Astrocyte (in vitro differentiated cells and primary cell): ENCODE results near the gene MAP7D1. TPM values are rescaled to one million over a fixed set of nuclear protein-coding genes. Genes with fewer than 3 reads are reported as not detected.

ENCODE experiments used
- DNase-seq: peaks from one replicate; pipeline ENCODE4 v3.0.0-alpha.2; 2010; ENCODE audit warnings: low read depth
- FAIRE-seq: peaks from 2 replicates; lab custom pipeline; 2011; peaks lifted over from hg19 to GRCh38; lab: Jason Lieb, UNC
- H2AFZ ChIP-seq: 2 replicates; pipeline ENCODE4 v1.6.0; 2012; ENCODE audit warnings: low read depth, low read length, inconsistent platforms
- H3K27ac ChIP-seq: 2 replicates; pipeline ENCODE4 v1.5.1; 2011; ENCODE audit warnings: low read depth, low read length, inconsistent platforms
- H3K27me3 ChIP-seq: 2 replicates; pipeline ENCODE4 v1.6.0; 2011; ENCODE audit warnings: low read length, inconsistent platforms; ENCODE audit not compliant: insufficient read depth
- H3K36me3 ChIP-seq: 2 replicates; pipeline ENCODE4 v1.5.1; 2011; ENCODE audit warnings: low read length, inconsistent platforms; ENCODE audit not compliant: insufficient read depth
- H3K4me1 ChIP-seq: 2 replicates; pipeline ENCODE4 v1.5.1; 2011; ENCODE audit warnings: low read length, inconsistent platforms; ENCODE audit not compliant: insufficient read depth
- H3K4me2 ChIP-seq: 2 replicates; pipeline ENCODE4 v1.6.0; 2012; ENCODE audit warnings: low read length, inconsistent platforms
- H3K4me3 ChIP-seq: 2 replicates; pipeline ENCODE4 v1.5.1; 2011; ENCODE audit warnings: low read depth, mild to moderate bottlenecking, low read length, inconsistent platforms; ENCODE audit not compliant: insufficient read depth
- H3K79me2 ChIP-seq: 2 replicates; pipeline ENCODE4 v1.6.0; 2012; ENCODE audit warnings: mild to moderate bottlenecking, low read length, inconsistent platforms; ENCODE audit not compliant: insufficient read depth
- H3K9ac ChIP-seq: 2 replicates; pipeline ENCODE4 v1.6.0; 2012; ENCODE audit warnings: mild to moderate bottlenecking, low read length, inconsistent platforms
- H3K9me3 ChIP-seq: 2 replicates; pipeline ENCODE4 v1.5.1; 2012; ENCODE audit warnings: low read depth, mild to moderate bottlenecking, low read length, inconsistent platforms; ENCODE audit not compliant: insufficient read depth
- H4K20me1 ChIP-seq: 2 replicates; pipeline ENCODE4 v1.6.0; 2012; ENCODE audit warnings: low read length, inconsistent platforms; ENCODE audit not compliant: insufficient read depth
- H3K27ac Mint-ChIP-seq: one replicate; pipeline ENCODE4 v1.8.0; 2021; ENCODE audit warnings: mild to moderate bottlenecking, mixed read lengths; ENCODE audit not compliant: unreplicated experiment
- H3K27me3 Mint-ChIP-seq: one replicate; pipeline ENCODE4 v1.8.0; 2021; ENCODE audit warnings: low read depth, mixed read lengths; ENCODE audit not compliant: unreplicated experiment
- H3K36me3 Mint-ChIP-seq: one replicate; pipeline ENCODE4 v1.8.0; 2021; ENCODE audit warnings: low read depth, mixed read lengths; ENCODE audit not compliant: unreplicated experiment
- H3K4me1 Mint-ChIP-seq: one replicate; pipeline ENCODE4 v1.8.0; 2021; ENCODE audit warnings: low read depth, mixed read lengths; ENCODE audit not compliant: unreplicated experiment
- H3K4me3 Mint-ChIP-seq: one replicate; pipeline ENCODE4 v1.8.0; 2021; ENCODE audit warnings: mild to moderate bottlenecking, moderate library complexity, mixed read lengths; ENCODE audit not compliant: unreplicated experiment
- H3K9me3 Mint-ChIP-seq: one replicate; pipeline ENCODE4 v1.8.0; 2021; ENCODE audit warnings: mild to moderate bottlenecking, mixed read lengths; ENCODE audit not compliant: unreplicated experiment
- EZH2 ChIP-seq: IDR thresholded peaks from 2 replicates; pipeline ENCODE4 v1.6.1; 2012; ENCODE audit warnings: mild to moderate bottlenecking, low read length, inconsistent platforms; ENCODE audit not compliant: insufficient read depth
- total RNA-seq: library from RNA; stranded (reverse); gene quantifications from 2 replicates; pipeline ENCODE4 v1.2.1, GENCODE V29; 2021
- TF ChIP-seq, protein P1 (sequence below): IDR thresholded peaks from 2 replicates; pipeline ENCODE4 v1.5.1; 2011; ENCODE audit warnings: low read depth, mild to moderate bottlenecking, inconsistent platforms, low read length, moderate library complexity; ENCODE audit not compliant: insufficient read depth

MAP7D1 gene
- total RNA-seq, 1 donor from 2014 or later, result 271 TPM

DNA sequence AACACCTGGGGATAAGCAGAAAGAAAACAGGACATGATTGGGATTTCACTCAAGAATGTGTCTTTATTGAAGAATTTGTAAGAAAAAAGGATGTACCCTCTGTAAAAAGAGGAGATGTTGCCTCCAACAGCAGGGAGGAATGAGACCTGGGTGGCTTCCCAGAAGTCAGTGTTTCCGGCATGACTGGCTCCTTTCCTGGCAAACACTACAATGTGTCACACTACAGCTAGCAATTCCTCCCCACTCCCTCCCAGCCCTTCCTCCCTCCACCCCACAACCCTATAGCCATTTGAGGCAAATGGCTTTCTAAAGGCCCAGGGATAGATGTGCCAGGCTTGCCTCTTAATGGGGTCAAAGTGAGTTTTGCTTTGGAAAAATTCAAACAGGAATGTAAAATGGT is 19.4 kb upstream of the MAP7D1 start:
- Mint-ChIP-seq H3K27ac (no peak overlapping the region), H3K4me1 (peaks cover 31% of the 10 kb centered on the region), H3K27me3 (no peaks in the 10 kb centered on the region), H3K36me3 (peaks cover 17% of the 10 kb centered on the region), H3K4me3 (no peak overlapping the region), H3K9me3 (no peaks in the 10 kb centered on the region)
- Histone ChIP-seq H3K27ac (peak overlapping the region; percentile 60), H3K4me1 (peaks cover 52% of the 10 kb centered on the region), H3K79me2 (peaks cover 30% of the 10 kb centered on the region), H3K4me2 (peak overlapping the region; percentile 43), H3K4me3 (no peak overlapping the region), H3K9ac (peak overlapping the region; percentile 45), H2AFZ (no peak overlapping the region), H3K27me3 (no peaks in the 10 kb centered on the region), H4K20me1 (peaks cover 9% of the 10 kb centered on the region), H3K9me3 (no peaks in the 10 kb centered on the region), H3K36me3 (peaks cover 22% of the 10 kb centered on the region)
- TF ChIP-seq EZH2, result no peak
- TF ChIP-seq, protein P1, sequence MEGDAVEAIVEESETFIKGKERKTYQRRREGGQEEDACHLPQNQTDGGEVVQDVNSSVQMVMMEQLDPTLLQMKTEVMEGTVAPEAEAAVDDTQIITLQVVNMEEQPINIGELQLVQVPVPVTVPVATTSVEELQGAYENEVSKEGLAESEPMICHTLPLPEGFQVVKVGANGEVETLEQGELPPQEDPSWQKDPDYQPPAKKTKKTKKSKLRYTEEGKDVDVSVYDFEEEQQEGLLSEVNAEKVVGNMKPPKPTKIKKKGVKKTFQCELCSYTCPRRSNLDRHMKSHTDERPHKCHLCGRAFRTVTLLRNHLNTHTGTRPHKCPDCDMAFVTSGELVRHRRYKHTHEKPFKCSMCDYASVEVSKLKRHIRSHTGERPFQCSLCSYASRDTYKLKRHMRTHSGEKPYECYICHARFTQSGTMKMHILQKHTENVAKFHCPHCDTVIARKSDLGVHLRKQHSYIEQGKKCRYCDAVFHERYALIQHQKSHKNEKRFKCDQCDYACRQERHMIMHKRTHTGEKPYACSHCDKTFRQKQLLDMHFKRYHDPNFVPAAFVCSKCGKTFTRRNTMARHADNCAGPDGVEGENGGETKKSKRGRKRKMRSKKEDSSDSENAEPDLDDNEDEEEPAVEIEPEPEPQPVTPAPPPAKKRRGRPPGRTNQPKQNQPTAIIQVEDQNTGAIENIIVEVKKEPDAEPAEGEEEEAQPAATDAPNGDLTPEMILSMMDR, result no peak
- FAIRE-seq (peak; percentile 97), DNase-seq (peak; percentile 92)

DNA sequence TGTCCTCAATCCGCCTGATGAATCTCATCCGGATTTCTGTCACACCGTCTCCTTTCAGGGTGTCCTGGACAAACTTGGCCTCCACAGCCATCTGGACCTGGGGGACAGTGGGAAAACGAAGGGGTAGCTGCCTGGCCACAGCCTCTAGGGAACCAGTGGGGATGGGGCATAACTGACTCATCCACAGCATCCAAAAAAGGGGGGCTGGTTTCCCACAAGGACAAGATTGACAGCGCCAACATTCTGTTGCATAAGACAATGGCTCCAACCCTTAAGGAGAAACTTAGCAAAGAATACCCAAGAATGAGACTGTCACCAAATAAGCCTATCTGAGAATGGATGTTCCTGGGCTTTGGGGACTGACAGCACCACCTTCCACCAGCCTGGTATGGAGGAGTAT is 18.7 kb upstream of the MAP7D1 start:
- H3K27ac ChIP-seq, result peak overlapping the region; percentile 60
- peaks cover 31% of the 10 kb centered on the region for H3K4me1 Mint-ChIP-seq
- H3K4me3 Mint-ChIP-seq, result peak overlapping the region; percentile 40
- H2AFZ ChIP-seq, result no peak overlapping the region
- H4K20me1 ChIP-seq, result peaks cover 12% of the 10 kb centered on the region
- H3K36me3 Mint-ChIP-seq, result peaks cover 17% of the 10 kb centered on the region
- no peak overlapping the region for H3K4me3 ChIP-seq
- H3K9ac ChIP-seq, result peak overlapping the region; percentile 45
- no peak for FAIRE-seq
- H3K27ac Mint-ChIP-seq, result no peak overlapping the region
- peaks cover 35% of the 10 kb centered on the region for H3K79me2 ChIP-seq
- no peak for DNase-seq
- no peaks in the 10 kb centered on the region for H3K27me3 ChIP-seq
- H3K36me3 ChIP-seq, result peaks cover 22% of the 10 kb centered on the region
- peaks cover 52% of the 10 kb centered on the region for H3K4me1 ChIP-seq
- no peaks in the 10 kb centered on the region for H3K27me3 Mint-ChIP-seq
- TF ChIP-seq, protein P1, result no peak
- TF ChIP-seq EZH2, result no peak
- H3K9me3 Mint-ChIP-seq, result no peaks in the 10 kb centered on the region
- no peak overlapping the region for H3K4me2 ChIP-seq
- H3K9me3 ChIP-seq, result no peaks in the 10 kb centered on the region

DNA sequence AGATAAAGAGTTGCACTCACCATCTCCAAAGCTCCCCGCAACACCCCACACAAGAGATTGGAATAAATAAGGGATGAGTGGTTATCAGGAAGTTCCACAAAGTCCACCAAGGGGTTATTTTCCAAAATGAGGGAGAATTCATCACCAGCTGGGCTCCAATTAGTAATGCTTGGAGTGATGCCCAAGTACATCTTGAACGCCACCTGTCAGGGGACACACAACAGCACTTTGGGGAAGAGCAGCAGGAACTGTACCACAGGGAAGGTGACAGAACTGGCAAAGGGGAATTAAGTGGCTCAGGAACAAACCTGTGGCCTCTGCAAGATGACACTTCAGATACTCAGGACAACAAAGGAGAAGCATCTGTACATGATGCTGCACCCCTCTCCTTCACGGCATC is 18.2 kb upstream of the MAP7D1 start:
- Histone ChIP-seq H3K9me3 (no peaks in the 10 kb centered on the region), H3K27me3 (no peaks in the 10 kb centered on the region), H2AFZ (no peak overlapping the region), H3K36me3 (peaks cover 22% of the 10 kb centered on the region), H3K4me2 (no peak overlapping the region), H3K27ac (no peak overlapping the region), H3K79me2 (peaks cover 40% of the 10 kb centered on the region), H3K4me1 (peaks cover 52% of the 10 kb centered on the region), H3K4me3 (no peak overlapping the region), H4K20me1 (peaks cover 18% of the 10 kb centered on the region), H3K9ac (no peak overlapping the region)
- H3K27ac Mint-ChIP-seq, result no peak overlapping the region
- no peak for TF ChIP-seq EZH2
- TF ChIP-seq, protein P1, result no peak
- peaks cover 31% of the 10 kb centered on the region for H3K4me1 Mint-ChIP-seq
- no peaks in the 10 kb centered on the region for H3K9me3 Mint-ChIP-seq
- DNase-seq (no peak), FAIRE-seq (no peak)
- H3K4me3 Mint-ChIP-seq, result no peak overlapping the region
- peaks cover 17% of the 10 kb centered on the region for H3K36me3 Mint-ChIP-seq
- H3K27me3 Mint-ChIP-seq, result no peaks in the 10 kb centered on the region
